Heart left ventricle (tissue), 13 donors: Measurements from ENCODE around the gene CUX1.
"Not testable (repeated sequence)": the region's sequence is repeated elsewhere in the genome, so short reads cannot be mapped to it uniquely, and the experiment has no call there.

Source experiments
- POLR2A ChIP-seq, 2 donors: fragments of 450-650 bp; IDR thresholded peaks; one replicate each; pipeline ENCODE4 v1.6.1; 2017; ENCODE audit warnings: antibody characterized with exemption in 2 of 2, mild to moderate bottlenecking in 2 of 2, moderate library complexity in 2 of 2
- TF ChIP-seq, protein P1 (sequence below), 12 donors: fragments of 200-600 bp; sonication (generic) in 4 of 12; IDR thresholded peaks; one replicate each; pipeline versions ENCODE4 v1.5.0 to v1.8.0; 2018 to 2022; ENCODE audit warnings: antibody characterized with exemption in 12 of 12, mild to moderate bottlenecking in 5 of 12
- donor health status: ischemic (EF 13 %, LVEDD 7.1; RV severe dilation, severe dysfunction).
- donor health status: DM: no; HTN: yes; CAD: no.
- donor health status: DM: no; HTN: no; CAD: no.
- donor health status: ischemic (EF 25% LVEDD 6.9; RV normal size, moderate dysfunction).
- donor health status: ischemic (EF 25% LVEDD 5.7; RV mildly dilated, moderate dysfunction).
- donor health status: ischemic (EF 35%, LVEDD 5.7; RV mildly dilated, moderate dysfunction).
- donor health status: nonischemic (EF 11% LVEDD 7.7; RV severe dilation, severe dysfunction).
- donor health status: DM: yes; HTN: yes; CAD: no.
- donor health status: PGD.
- donor health status: ischemic (EF 29% LVEDD 5.4; RV normal size, mild dysfunction).
- donor health status: nonischemic (EF 23%, LVEDD 6.1; RV moderate dilation, normal function).

DNA sequence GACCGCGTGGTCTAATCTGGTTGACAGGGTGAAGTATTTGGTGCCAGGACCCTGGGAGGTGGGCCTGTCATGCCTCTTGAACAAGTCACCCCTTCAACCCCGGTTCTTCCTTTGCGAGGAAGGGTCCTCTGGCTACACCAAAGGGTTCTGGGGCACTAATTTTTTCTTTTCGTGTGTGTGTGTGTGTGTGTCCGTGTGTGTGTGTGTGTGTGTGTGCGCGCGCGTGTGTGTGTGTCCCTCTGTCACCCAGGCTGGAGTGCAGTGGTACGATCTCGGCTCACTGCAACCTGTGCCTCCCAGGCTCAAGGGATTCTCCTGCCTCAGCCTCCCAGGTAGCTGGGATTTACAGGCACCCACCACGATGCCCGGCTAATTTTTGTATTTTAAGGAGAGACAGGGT lies 483.9 kb downstream of the CUX1 start:
- TF ChIP-seq, protein P1, sequence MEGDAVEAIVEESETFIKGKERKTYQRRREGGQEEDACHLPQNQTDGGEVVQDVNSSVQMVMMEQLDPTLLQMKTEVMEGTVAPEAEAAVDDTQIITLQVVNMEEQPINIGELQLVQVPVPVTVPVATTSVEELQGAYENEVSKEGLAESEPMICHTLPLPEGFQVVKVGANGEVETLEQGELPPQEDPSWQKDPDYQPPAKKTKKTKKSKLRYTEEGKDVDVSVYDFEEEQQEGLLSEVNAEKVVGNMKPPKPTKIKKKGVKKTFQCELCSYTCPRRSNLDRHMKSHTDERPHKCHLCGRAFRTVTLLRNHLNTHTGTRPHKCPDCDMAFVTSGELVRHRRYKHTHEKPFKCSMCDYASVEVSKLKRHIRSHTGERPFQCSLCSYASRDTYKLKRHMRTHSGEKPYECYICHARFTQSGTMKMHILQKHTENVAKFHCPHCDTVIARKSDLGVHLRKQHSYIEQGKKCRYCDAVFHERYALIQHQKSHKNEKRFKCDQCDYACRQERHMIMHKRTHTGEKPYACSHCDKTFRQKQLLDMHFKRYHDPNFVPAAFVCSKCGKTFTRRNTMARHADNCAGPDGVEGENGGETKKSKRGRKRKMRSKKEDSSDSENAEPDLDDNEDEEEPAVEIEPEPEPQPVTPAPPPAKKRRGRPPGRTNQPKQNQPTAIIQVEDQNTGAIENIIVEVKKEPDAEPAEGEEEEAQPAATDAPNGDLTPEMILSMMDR (IDR thresholded peaks at IDR 0.05) = not testable (repeated sequence)
- not testable (repeated sequence) for TF ChIP-seq POLR2A (IDR thresholded peaks at IDR 0.05)
